ENCODE data around the gene IKZF4.
"Not testable (repeated sequence)": the region's sequence is repeated elsewhere in the genome, so short reads cannot be mapped to it uniquely, and the experiment has no call there.

The IKZF4 gene

DNA sequence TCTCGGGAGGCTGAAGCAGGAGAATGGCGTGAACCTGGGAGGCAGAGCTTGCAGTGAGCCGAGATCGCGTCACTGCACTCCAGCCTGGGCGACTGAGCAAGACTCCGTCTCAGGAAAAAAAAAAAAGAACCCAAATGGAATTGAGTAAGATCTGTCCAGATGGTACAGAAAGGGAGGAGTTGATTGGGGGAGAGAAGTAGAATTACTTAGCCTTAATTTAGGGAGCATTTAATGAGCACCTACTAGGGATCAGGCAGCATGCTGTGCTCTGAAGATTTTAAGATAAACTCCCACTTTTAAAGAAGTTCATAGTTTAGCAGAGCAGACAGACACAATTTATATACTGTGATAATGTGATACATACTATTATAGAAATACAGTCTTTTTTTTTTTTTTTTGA lies 42.5 kb upstream of the IKZF4 start:
- H3K27ac ChIP-seq (replicated peaks) = peak overlapping the region; percentile 78
- no peaks in the 10 kb centered on the region for H3K27me3 ChIP-seq (ENCODE audit: insufficient read depth, poor library complexity, severe bottlenecking)
- TF ChIP-seq GABPA (IDR thresholded peaks at IDR 0.05; ENCODE audit: low read depth) (no peak), CTCF (IDR thresholded peaks at IDR 0.05; ENCODE audit: insufficient read depth, low read length) (no peak), POLR2AphosphoS5 (IDR thresholded peaks at IDR 0.05; ENCODE audit: low read depth) (peak; percentile 47; the same call in 1 of the 2 replicates), SPI1 (IDR thresholded peaks at IDR 0.05; ENCODE audit: borderline replicate concordance, low read depth) (no peak)
- TF ChIP-seq, protein P1, sequence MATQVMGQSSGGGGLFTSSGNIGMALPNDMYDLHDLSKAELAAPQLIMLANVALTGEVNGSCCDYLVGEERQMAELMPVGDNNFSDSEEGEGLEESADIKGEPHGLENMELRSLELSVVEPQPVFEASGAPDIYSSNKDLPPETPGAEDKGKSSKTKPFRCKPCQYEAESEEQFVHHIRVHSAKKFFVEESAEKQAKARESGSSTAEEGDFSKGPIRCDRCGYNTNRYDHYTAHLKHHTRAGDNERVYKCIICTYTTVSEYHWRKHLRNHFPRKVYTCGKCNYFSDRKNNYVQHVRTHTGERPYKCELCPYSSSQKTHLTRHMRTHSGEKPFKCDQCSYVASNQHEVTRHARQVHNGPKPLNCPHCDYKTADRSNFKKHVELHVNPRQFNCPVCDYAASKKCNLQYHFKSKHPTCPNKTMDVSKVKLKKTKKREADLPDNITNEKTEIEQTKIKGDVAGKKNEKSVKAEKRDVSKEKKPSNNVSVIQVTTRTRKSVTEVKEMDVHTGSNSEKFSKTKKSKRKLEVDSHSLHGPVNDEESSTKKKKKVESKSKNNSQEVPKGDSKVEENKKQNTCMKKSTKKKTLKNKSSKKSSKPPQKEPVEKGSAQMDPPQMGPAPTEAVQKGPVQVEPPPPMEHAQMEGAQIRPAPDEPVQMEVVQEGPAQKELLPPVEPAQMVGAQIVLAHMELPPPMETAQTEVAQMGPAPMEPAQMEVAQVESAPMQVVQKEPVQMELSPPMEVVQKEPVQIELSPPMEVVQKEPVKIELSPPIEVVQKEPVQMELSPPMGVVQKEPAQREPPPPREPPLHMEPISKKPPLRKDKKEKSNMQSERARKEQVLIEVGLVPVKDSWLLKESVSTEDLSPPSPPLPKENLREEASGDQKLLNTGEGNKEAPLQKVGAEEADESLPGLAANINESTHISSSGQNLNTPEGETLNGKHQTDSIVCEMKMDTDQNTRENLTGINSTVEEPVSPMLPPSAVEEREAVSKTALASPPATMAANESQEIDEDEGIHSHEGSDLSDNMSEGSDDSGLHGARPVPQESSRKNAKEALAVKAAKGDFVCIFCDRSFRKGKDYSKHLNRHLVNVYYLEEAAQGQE (IDR thresholded peaks at IDR 0.05; ENCODE audit: insufficient replicate concordance, low read depth) = no peak
- peak; percentile 43 to 70 for DNase-seq (ENCODE audit: low read depth in 1 of 2, low spot score in 1 of 2)
- no peak overlapping the region for H3K4me3 ChIP-seq (replicated peaks; ENCODE audit: insufficient read depth, low read length)

DNA sequence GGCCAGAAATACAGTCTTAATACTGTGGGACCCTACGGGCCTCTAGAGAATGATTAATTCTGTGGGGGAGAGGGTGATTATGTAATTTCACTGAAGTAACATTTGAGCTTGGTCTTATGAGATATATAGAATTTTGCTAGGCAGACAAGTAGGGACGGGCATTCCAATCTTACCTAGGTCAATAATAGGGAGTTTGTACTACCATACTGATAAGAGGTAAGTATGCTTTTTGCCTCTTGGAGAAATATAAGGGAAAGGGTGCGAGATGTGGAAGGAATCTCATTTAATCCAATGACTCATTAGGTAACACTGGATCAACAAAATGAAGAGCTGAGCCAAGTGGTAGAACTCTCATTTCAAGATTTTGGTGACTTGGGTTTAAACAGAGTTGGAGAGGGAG lies 41.8 kb upstream of the IKZF4 start:
- H3K27me3 ChIP-seq (ENCODE audit: insufficient read depth, poor library complexity, severe bottlenecking) = no peaks in the 10 kb centered on the region
- no peak overlapping the region for H3K4me3 ChIP-seq (replicated peaks; ENCODE audit: insufficient read depth, low read length)
- H3K27ac ChIP-seq (replicated peaks) = peak overlapping the region; percentile 78
- TF ChIP-seq CTCF (IDR thresholded peaks at IDR 0.05; ENCODE audit: insufficient read depth, low read length) (no peak), POLR2AphosphoS5 (IDR thresholded peaks at IDR 0.05; ENCODE audit: low read depth) (no peak), GABPA (IDR thresholded peaks at IDR 0.05; ENCODE audit: low read depth) (no peak), SPI1 (IDR thresholded peaks at IDR 0.05; ENCODE audit: borderline replicate concordance, low read depth) (no peak)
- TF ChIP-seq, protein P1 (IDR thresholded peaks at IDR 0.05; ENCODE audit: insufficient replicate concordance, low read depth) = no peak
- no peak for DNase-seq (ENCODE audit: low read depth in 1 of 2, low spot score in 1 of 2)

DNA sequence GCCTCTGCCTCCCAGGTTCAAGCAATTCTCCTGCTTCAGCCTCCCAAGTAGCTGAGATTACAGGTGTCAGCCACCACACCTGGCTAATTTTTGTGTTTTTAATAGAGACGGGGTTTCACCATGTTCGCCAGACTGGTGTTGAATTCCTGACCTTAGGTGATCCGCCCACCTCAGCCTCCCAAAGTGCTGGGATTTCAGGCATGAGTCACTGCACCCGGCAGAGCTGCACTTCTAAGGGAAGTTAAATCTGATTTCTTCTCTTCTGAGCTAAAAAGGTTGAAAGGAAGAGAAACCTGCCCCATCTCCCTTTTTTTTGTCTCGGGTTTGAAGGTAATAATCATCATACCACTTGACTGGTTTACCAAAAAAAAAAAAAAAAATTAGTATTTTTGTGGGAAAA lies 39.0 kb upstream of the IKZF4 start:
- not testable (repeated sequence) for DNase-seq (ENCODE audit: low read depth in 1 of 2, low spot score in 1 of 2); H3K4me3 ChIP-seq (replicated peaks; ENCODE audit: insufficient read depth, low read length); H3K27me3 ChIP-seq (ENCODE audit: insufficient read depth, poor library complexity, severe bottlenecking)
- peak overlapping the region; percentile 67 for H3K27ac ChIP-seq (replicated peaks)

DNA sequence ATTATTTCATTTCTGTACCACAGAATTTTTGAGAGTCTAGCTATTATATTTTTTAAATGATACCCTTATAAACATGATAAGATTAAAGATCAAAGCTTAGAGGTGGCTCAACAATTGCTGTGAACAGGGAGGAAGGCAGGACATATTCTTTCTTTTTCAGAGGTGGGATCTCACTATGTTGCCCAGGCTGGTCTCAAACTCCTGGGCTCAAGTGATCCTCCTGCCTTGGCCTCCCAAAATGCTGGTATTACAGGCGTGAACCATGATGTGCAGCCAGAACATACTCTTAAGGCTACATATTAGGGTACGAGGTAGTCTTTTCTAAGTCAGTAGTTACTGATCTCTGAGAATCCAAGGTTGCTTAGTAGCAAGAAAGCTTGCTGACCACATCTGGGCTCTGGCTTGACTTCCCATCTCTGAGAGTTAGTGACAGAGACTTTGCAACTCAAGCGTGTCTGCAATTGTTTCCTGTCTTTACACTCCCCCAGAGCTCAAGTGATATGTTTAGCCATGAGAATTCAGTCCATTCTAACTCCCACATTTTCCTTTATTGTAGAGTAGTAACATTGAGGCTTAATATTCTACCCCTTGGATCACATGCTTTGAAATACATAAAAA lies 38.4 kb upstream of the IKZF4 start:
- Histone ChIP-seq H3K27me3 (ENCODE audit: insufficient read depth, poor library complexity, severe bottlenecking) (no peaks in the 10 kb centered on the region), H3K4me3 (replicated peaks; ENCODE audit: insufficient read depth, low read length) (no peak overlapping the region), H3K27ac (replicated peaks) (peak overlapping the region; percentile 67)
- TF ChIP-seq SPI1 (IDR thresholded peaks at IDR 0.05; ENCODE audit: borderline replicate concordance, low read depth) (peak; percentile 56; the same call in 1 of the 2 replicates), CTCF (IDR thresholded peaks at IDR 0.05; ENCODE audit: insufficient read depth, low read length) (no peak), GABPA (IDR thresholded peaks at IDR 0.05; ENCODE audit: low read depth) (no peak), POLR2AphosphoS5 (IDR thresholded peaks at IDR 0.05; ENCODE audit: low read depth) (no peak)
- TF ChIP-seq, protein P1 (IDR thresholded peaks at IDR 0.05; ENCODE audit: insufficient replicate concordance, low read depth) = no peak
- DNase-seq (ENCODE audit: low read depth in 1 of 2, low spot score in 1 of 2) = peak in 1 of 2 experiments; percentile 84
